ENCODE measurements around the gene NCOR2. TPM values are rescaled to one million over a fixed set of nuclear protein-coding genes. Genes with fewer than 3 reads are reported as not detected.

NCOR2 gene
- total and polyA plus RNA-seq, 10 of the 15 experiments (the other 5 are each of a cell fraction or from before 2014, with no cell fraction given) = 0.43 to 179 (median 14.9) TPM

GRCh38 chr12:124590447-124590846, 23.0 kb upstream of the NCOR2 start (continued):
- TF ChIP-seq BCL3 (IDR thresholded peaks at IDR 0.05; ENCODE audit: borderline replicate concordance, insufficient read depth, low read depth, low read length, poor library complexity, severe bottlenecking) = no peak
- no peak for TF ChIP-seq EGR1 (IDR thresholded peaks at IDR 0.05; ENCODE audit: borderline replicate concordance in 1 of 2, low read depth in 2 of 2, low read length in 2 of 2)
- TF ChIP-seq ZZZ3 (IDR thresholded peaks at IDR 0.05; ENCODE audit: control insufficient read depth, insufficient read length, low read depth) = no peak

GRCh38 chr12:124588751-124589267, 21.4 kb upstream of the NCOR2 start:
- WGBS (ENCODE audit: insufficient coverage, insufficient replicate concordance, low lambda C conversion rate, missing lambda C conversion rate) = 2% methylated on average over 9 of the region's 9 CpGs
- Histone ChIP-seq H3K79me2 (ENCODE audit: control insufficient read depth, insufficient read depth, low read length) (no peaks in the 10 kb centered on the region), H4K20me1 (ENCODE audit: control insufficient read depth, insufficient read depth) (no peaks in the 10 kb centered on the region), H3K9ac (ENCODE audit: control insufficient read depth, insufficient read depth, low read length) (no peak overlapping the region), H3K9me3 (replicated peaks; ENCODE audit: control insufficient read depth, insufficient read depth, low read length) (no peaks in the 10 kb centered on the region; the same call in 2 of the 3 replicates), H3K4me2 (ENCODE audit: control insufficient read depth, insufficient read depth) (no peak overlapping the region), H3K27me3 (replicated peaks in 1 of 2; ENCODE audit: control insufficient read depth in 2 of 2, insufficient read depth in 2 of 2, low read length in 1 of 2) (no peaks in the 10 kb centered on the region), H2AFZ (ENCODE audit: control insufficient read depth, low read depth, low read length) (no peak overlapping the region), H3K4me3 (no peak overlapping the region), H3K36me3 (ENCODE audit: control insufficient read depth in 2 of 2, insufficient read depth in 2 of 2, low read length in 1 of 2) (no peaks in the 10 kb centered on the region), H3K4me1 (ENCODE audit: control insufficient read depth, insufficient read depth, low read length) (no peaks in the 10 kb centered on the region; the same call in 1 of the 2 replicates), H3K27ac (ENCODE audit: control insufficient read depth, insufficient read depth) (no peak overlapping the region)
- FAIRE-seq (no peak), DNase-seq (ENCODE audit: low read depth, low spot score) (no peak), ATAC-seq (no peak)
- BruUV-seq (replicated peaks) = no TSS peak
- CTCF ChIA-PET = no interaction called here
- intact Hi-C loops (cut with micrococcal nuclease; ENCODE audit: unreplicated experiment) = no loop called here
- POLR2A ChIA-PET = no interaction called here
- TF ChIP-seq PML (IDR thresholded peaks at IDR 0.05; ENCODE audit: low read length) (no peak), BCL3 (IDR thresholded peaks at IDR 0.05; ENCODE audit: borderline replicate concordance, insufficient read depth, low read depth, low read length, poor library complexity, severe bottlenecking) (no peak), FOS (IDR thresholded peaks at IDR 0.05; ENCODE audit: borderline replicate concordance, extremely low read depth, insufficient read length) (no peak), CBX3 (IDR thresholded peaks at IDR 0.05; ENCODE audit: borderline replicate concordance, low read depth) (no peak), MXI1 (IDR thresholded peaks at IDR 0.05; ENCODE audit: low read depth, low read length) (no peak), SP1 (IDR thresholded peaks at IDR 0.05; ENCODE audit: low read depth, low read length) (no peak), CREM (IDR thresholded peaks at IDR 0.05; ENCODE audit: low read depth) (no peak), POU2F2 (IDR thresholded peaks at IDR 0.05; ENCODE audit: borderline replicate concordance, low read depth, low read length) (no peak), HDAC6 (IDR thresholded peaks at IDR 0.05; ENCODE audit: unreplicated experiment) (no peak), MLLT1 (IDR thresholded peaks at IDR 0.05) (no peak), RAD51 (IDR thresholded peaks at IDR 0.05) (no peak)
- in situ Hi-C loops (cut with MboI) = no loop called here
- RAD21 ChIA-PET (ENCODE audit: unreplicated experiment) = interaction anchor here (0.7 kb wide), 1 partner anchor 182 kb away, joined by 3 read pairs; no protein-coding TSS in a partner anchor
- SMC1A ChIA-PET (ENCODE audit: uncharacterized antibody, unreplicated experiment) = no interaction called here
